ENCODE results near the gene JAKMIP1.

The JAKMIP1 gene

DNA sequence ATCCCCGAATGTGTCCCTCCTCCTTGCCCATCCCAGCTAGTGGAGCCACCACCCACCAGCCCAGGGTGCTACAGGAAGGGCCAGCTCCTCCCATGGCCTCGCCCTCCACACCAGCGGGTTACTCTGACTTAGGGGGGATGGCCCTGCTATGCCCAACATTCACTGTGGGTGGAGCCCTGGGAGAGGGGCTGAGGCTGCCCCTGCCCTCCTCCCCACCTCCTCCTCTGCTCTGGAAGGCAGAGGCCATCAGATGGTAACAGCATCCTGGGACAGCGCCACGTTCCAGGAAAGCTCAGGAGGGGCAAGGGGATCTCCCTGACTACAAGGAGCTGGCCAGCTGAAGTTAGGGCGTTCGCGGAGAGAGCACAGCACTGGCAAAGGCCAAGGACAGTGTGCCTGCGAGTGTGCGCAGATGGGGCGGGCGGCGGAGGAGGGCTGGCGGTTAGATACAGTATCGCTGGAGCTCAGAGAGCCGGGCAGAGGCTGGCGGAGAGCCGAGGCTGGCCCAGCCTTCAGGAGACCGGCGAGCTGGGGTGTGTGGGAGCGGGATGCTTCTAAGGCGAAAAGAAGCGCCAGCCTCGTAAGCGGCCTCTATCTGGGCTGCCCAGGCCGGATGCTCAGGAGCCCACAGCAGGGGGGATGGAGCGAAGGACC is 1.5 kb downstream of the JAKMIP1 start:
- H3K4me1 ChIP-seq (ENCODE audit: insufficient read depth, insufficient read length), result peaks cover 17% of the 10 kb centered on the region
- peaks cover 7% of the 10 kb centered on the region; the same call in 1 of the 2 replicates for H3K9me3 ChIP-seq (ENCODE audit: insufficient read depth, low read length)
- no peak for DNase-seq (ENCODE audit: low read depth, low spot score)
- peak overlapping the region; percentile 61 for H3K4me3 ChIP-seq (ENCODE audit: insufficient read length, low read depth)
- H3K27me3 ChIP-seq (ENCODE audit: insufficient read depth, insufficient read length), result peaks cover 19% of the 10 kb centered on the region
- H3K9ac ChIP-seq (ENCODE audit: insufficient read length, low read depth), result peak overlapping the region; percentile 74
- TF ChIP-seq SUZ12 (IDR thresholded peaks at IDR 0.05; ENCODE audit: extremely low read depth, insufficient read depth, insufficient read length) (no peak), YY1 (IDR thresholded peaks at IDR 0.05; ENCODE audit: insufficient read depth, insufficient read length) (no peak), ZNF274 (IDR thresholded peaks at IDR 0.05; ENCODE audit: low read depth, low read length) (no peak)
- H3K36me3 ChIP-seq (ENCODE audit: insufficient read depth, insufficient read length, low read length), result no peaks in the 10 kb centered on the region

DNA sequence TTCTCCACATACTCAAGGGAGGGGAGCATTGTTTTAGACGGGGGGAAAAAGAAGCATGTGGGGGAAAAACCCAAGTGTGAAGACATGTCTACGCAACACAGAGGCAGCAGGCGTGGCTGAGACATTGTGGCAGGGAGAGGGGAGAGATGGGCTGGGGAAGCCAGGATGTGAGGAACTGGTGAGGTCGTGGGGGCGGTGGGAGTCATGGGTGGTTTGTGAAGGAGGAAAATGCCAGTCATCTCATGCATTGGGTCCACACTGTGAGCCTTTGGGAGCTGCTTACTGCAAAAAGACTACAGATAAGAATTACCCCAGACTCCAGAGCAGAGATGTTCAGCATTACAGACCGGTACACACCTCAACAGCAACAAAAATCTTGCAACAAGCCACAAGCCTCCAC is 2.1 kb downstream of the JAKMIP1 start:
- H3K4me1 ChIP-seq (ENCODE audit: insufficient read depth, insufficient read length), result peaks cover 17% of the 10 kb centered on the region
- peak overlapping the region; percentile 61 for H3K4me3 ChIP-seq (ENCODE audit: insufficient read length, low read depth)
- H3K27me3 ChIP-seq (ENCODE audit: insufficient read depth, insufficient read length), result peaks cover 19% of the 10 kb centered on the region
- H3K9me3 ChIP-seq (ENCODE audit: insufficient read depth, low read length), result peaks cover 7% of the 10 kb centered on the region; the same call in 1 of the 2 replicates
- DNase-seq (ENCODE audit: low read depth, low spot score), result no peak
- TF ChIP-seq ZNF274 (IDR thresholded peaks at IDR 0.05; ENCODE audit: low read depth, low read length) (no peak), YY1 (IDR thresholded peaks at IDR 0.05; ENCODE audit: insufficient read depth, insufficient read length) (no peak), SUZ12 (IDR thresholded peaks at IDR 0.05; ENCODE audit: extremely low read depth, insufficient read depth, insufficient read length) (no peak)
- H3K9ac ChIP-seq (ENCODE audit: insufficient read length, low read depth), result peak overlapping the region; percentile 74
- no peaks in the 10 kb centered on the region for H3K36me3 ChIP-seq (ENCODE audit: insufficient read depth, insufficient read length, low read length)

DNA sequence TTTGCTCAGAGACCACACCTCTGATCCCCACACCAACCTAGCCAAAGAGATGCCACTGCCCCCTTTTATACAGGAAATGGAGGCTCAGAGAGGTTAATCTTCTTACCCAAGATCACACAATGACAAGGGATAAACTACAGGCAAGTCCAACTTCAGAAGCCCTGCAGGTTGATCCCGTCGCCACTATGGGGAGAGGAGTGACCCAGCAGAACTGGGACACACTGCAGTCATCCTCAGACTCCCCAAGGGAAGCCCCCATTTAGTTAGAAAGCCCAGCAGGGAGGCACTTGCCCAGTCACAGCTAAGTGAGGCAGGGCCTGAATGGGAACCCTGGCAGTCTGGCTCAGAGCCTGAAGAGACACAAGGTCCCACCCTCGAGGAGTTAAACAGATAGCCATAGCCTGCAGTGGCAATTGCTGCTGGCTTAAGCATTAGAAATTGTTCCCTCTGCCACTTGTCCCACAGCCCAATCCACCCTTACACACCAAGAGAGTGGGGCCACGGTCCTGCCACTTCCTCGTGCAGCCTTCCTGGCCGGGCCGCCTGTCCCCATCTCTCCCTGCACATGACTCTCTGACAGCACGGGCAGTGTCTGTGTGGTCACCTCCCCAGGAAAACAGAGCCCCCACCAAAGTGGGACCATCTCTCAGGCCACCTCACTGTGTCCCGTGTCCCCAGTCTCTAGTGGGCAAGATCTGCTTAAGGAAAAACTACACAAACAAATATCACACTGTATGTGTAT is 2.7 kb downstream of the JAKMIP1 start:
- no peak overlapping the region for H3K9ac ChIP-seq (ENCODE audit: insufficient read length, low read depth)
- peaks cover 17% of the 10 kb centered on the region for H3K27me3 ChIP-seq (ENCODE audit: insufficient read depth, insufficient read length)
- H3K4me1 ChIP-seq (ENCODE audit: insufficient read depth, insufficient read length), result peaks cover 17% of the 10 kb centered on the region
- TF ChIP-seq SUZ12 (IDR thresholded peaks at IDR 0.05; ENCODE audit: extremely low read depth, insufficient read depth, insufficient read length), result no peak
- TF ChIP-seq YY1 (IDR thresholded peaks at IDR 0.05; ENCODE audit: insufficient read depth, insufficient read length), result no peak
- TF ChIP-seq ZNF274 (IDR thresholded peaks at IDR 0.05; ENCODE audit: low read depth, low read length), result no peak
- no peak overlapping the region for H3K4me3 ChIP-seq (ENCODE audit: insufficient read length, low read depth)
- H3K36me3 ChIP-seq (ENCODE audit: insufficient read depth, insufficient read length, low read length), result peaks cover 4% of the 10 kb centered on the region
- DNase-seq (ENCODE audit: low read depth, low spot score), result no peak
- peaks cover 7% of the 10 kb centered on the region; the same call in 1 of the 2 replicates for H3K9me3 ChIP-seq (ENCODE audit: insufficient read depth, low read length)

DNA sequence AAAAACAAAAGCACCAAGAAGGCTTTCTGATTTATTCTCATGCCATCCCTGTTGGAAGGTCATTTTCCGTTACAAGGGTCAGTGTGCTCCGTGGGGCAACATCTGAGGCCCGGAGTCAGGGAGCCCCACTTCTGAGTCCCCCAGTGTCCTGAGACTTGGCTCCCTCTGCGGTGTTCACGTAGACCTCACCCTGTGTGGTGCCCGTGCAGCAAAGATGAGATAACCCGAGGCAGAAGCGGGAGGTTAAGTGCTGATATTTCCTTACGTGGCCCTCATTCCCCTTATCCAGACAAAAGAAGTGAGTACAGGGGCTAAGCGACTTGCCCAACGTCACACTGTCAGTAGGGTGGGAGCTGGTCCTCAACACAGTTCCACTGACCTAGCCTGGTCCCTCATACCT is 3.5 kb downstream of the JAKMIP1 start:
- no peak for DNase-seq (ENCODE audit: low read depth, low spot score)
- Histone ChIP-seq H3K36me3 (ENCODE audit: insufficient read depth, insufficient read length, low read length) (peaks cover 4% of the 10 kb centered on the region), H3K4me1 (ENCODE audit: insufficient read depth, insufficient read length) (peaks cover 22% of the 10 kb centered on the region), H3K9me3 (ENCODE audit: insufficient read depth, low read length) (peaks cover 6% of the 10 kb centered on the region; the same call in 1 of the 2 replicates), H3K4me3 (ENCODE audit: insufficient read length, low read depth) (no peak overlapping the region), H3K27me3 (ENCODE audit: insufficient read depth, insufficient read length) (peaks cover 12% of the 10 kb centered on the region), H3K9ac (ENCODE audit: insufficient read length, low read depth) (no peak overlapping the region)
- TF ChIP-seq ZNF274 (IDR thresholded peaks at IDR 0.05; ENCODE audit: low read depth, low read length), result no peak
- TF ChIP-seq SUZ12 (IDR thresholded peaks at IDR 0.05; ENCODE audit: extremely low read depth, insufficient read depth, insufficient read length), result no peak
- no peak for TF ChIP-seq YY1 (IDR thresholded peaks at IDR 0.05; ENCODE audit: insufficient read depth, insufficient read length)

DNA sequence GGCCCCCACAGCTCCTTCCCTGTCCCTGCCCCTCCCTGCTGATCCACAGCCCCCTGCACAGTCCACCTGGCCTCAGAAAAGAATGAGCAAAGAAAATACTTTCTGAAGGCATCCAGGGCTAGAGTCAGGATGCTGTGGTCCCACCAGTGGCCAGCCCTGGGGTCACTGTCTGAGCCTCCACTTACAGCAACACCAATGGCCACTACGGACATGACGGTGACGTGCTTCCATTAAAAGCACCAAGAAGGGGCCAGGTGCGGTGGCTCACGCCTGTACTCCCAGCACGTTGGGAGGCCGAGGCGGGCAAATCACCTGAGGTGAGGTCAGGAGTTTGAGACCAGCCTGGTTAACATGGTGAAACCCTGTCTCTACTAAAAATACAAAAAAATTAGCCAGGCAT is 4.0 kb downstream of the JAKMIP1 start:
- Histone ChIP-seq H3K4me3 (ENCODE audit: insufficient read length, low read depth) (no peak overlapping the region), H3K9ac (ENCODE audit: insufficient read length, low read depth) (no peak overlapping the region), H3K36me3 (ENCODE audit: insufficient read depth, insufficient read length, low read length) (peaks cover 4% of the 10 kb centered on the region), H3K9me3 (ENCODE audit: insufficient read depth, low read length) (peaks cover under 1% of the 10 kb centered on the region; the same call in 1 of the 2 replicates), H3K4me1 (ENCODE audit: insufficient read depth, insufficient read length) (peaks cover 24% of the 10 kb centered on the region), H3K27me3 (ENCODE audit: insufficient read depth, insufficient read length) (peaks cover 7% of the 10 kb centered on the region)
- DNase-seq (ENCODE audit: low read depth, low spot score), result no peak
- TF ChIP-seq ZNF274 (IDR thresholded peaks at IDR 0.05; ENCODE audit: low read depth, low read length) (no peak), YY1 (IDR thresholded peaks at IDR 0.05; ENCODE audit: insufficient read depth, insufficient read length) (no peak), SUZ12 (IDR thresholded peaks at IDR 0.05; ENCODE audit: extremely low read depth, insufficient read depth, insufficient read length) (no peak)

DNA sequence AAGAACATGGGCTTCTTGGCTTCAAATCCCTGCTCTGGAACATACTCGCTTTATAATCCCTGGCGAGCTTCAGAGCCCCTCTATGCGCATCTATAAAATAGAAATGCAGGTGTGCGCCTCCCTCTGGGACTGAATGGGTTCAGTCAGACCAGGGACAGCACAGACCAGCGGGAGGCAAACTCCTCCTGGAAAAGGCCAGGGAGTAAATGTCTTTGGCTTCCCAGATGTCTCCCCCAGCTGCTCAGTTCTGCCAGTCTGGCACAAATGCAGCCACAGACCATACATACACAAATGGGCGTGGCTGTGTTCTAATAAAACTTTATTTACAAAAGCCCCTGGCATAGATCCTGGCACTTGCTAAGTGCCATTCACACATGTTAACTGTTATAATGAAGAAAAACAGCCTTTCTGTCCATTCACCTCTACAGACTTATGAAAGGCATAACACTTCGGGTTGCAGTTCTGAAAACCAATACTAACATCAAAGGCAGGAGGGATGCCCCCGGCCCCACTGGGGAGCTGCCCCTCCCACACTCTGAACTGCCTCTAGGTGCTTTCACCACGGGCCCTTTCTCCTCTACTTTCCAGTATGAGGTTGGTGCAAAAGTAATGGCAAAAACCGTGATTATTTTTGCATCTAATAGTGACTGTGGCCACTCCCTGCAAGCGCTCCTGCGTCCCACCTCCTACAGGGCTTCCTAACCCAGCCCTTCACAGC is 4.6 kb downstream of the JAKMIP1 start:
- no peak for TF ChIP-seq ZNF274 (IDR thresholded peaks at IDR 0.05; ENCODE audit: low read depth, low read length)
- TF ChIP-seq YY1 (IDR thresholded peaks at IDR 0.05; ENCODE audit: insufficient read depth, insufficient read length), result no peak
- no peak for TF ChIP-seq SUZ12 (IDR thresholded peaks at IDR 0.05; ENCODE audit: extremely low read depth, insufficient read depth, insufficient read length)
- no peak overlapping the region for H3K4me3 ChIP-seq (ENCODE audit: insufficient read length, low read depth)
- H3K9ac ChIP-seq (ENCODE audit: insufficient read length, low read depth), result no peak overlapping the region
- H3K27me3 ChIP-seq (ENCODE audit: insufficient read depth, insufficient read length), result peaks cover 1% of the 10 kb centered on the region
- H3K9me3 ChIP-seq (ENCODE audit: insufficient read depth, low read length), result no peaks in the 10 kb centered on the region
- DNase-seq (ENCODE audit: low read depth, low spot score), result no peak
- peaks cover 25% of the 10 kb centered on the region for H3K4me1 ChIP-seq (ENCODE audit: insufficient read depth, insufficient read length)
- H3K36me3 ChIP-seq (ENCODE audit: insufficient read depth, insufficient read length, low read length), result peaks cover 4% of the 10 kb centered on the region

Measured in NT2/D1 (cell line).